Osteocyte (in vitro differentiated cells): ENCODE measurements around the gene TRIM38. TPM values are rescaled to one million over a fixed set of nuclear protein-coding genes. Genes with fewer than 3 reads are reported as not detected.

ENCODE experiments used
- DNase-seq: peaks from one replicate; pipeline ENCODE4 v3.0.0; 2021; ENCODE audit warnings: mixed read lengths; ENCODE audit not compliant: unreplicated experiment; ENCODE audit errors: extremely low spot score
- H3K27ac Mint-ChIP-seq: one replicate; pipeline ENCODE4 v1.8.0; 2021; ENCODE audit warnings: mild to moderate bottlenecking, mixed read lengths; ENCODE audit not compliant: unreplicated experiment
- H3K27me3 Mint-ChIP-seq: one replicate; pipeline ENCODE4 v1.8.0; 2021; ENCODE audit warnings: mixed read lengths; ENCODE audit not compliant: unreplicated experiment
- H3K36me3 Mint-ChIP-seq: one replicate; pipeline ENCODE4 v1.8.0; 2021; ENCODE audit warnings: mixed read lengths; ENCODE audit not compliant: unreplicated experiment
- H3K4me1 Mint-ChIP-seq: one replicate; pipeline ENCODE4 v1.8.0; 2021; ENCODE audit warnings: mixed read lengths; ENCODE audit not compliant: unreplicated experiment
- H3K4me3 Mint-ChIP-seq: one replicate; pipeline ENCODE4 v1.8.0; 2021; ENCODE audit warnings: mild to moderate bottlenecking, moderate library complexity, mixed read lengths; ENCODE audit not compliant: unreplicated experiment
- H3K9me3 Mint-ChIP-seq: one replicate; pipeline ENCODE4 v1.8.0; 2021; ENCODE audit warnings: mixed read lengths; ENCODE audit not compliant: unreplicated experiment
- CTCF ChIP-seq: fragments of 200-600 bp; sonication (generic); IDR thresholded peaks from 2 replicates; pipeline ENCODE4 v1.5.0; 2021; ENCODE audit warnings: antibody characterized with exemption, mild to moderate bottlenecking, moderate library complexity
- total RNA-seq: library from RNA; stranded (reverse); gene quantifications from 2 replicates; pipeline ENCODE4 v1.2.1, GENCODE V29; 2021

TRIM38 gene
- total RNA-seq, 1 donor from 2014 or later, result 8.4 TPM

DNA sequence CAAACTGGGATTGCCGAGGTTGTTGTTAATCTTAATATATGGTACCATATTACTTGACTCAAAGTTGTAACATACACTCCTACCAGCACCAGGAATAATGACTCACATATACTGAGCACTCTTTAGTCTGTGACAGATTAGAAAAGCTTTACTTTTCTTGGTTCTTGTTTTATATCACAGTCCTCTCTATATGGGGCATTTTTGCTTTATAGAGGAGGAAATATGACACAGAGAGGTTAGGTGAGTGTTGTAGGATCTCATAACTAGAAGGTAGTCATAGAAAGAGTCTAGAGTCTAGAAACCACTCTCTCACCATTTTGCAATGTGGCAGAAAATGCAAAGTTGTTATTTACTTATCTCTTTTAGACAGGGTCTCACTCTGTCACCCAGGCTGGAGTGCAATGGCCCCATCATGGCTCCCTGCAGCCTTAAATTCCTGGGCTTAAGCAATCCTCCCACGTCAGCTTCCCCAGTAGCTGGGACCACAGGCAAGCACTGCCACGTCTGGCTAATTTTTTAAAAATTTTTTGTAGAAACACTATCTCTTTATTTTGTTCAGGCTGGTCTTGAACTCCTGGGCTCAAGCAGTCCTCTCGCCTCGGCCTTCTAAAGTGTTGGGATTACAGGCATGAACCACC lies 13.4 kb downstream of the TRIM38 start:
- no peaks in the 10 kb centered on the region for H3K9me3 Mint-ChIP-seq
- peaks cover 58% of the 10 kb centered on the region for H3K36me3 Mint-ChIP-seq
- no peak overlapping the region for H3K4me3 Mint-ChIP-seq
- H3K27ac Mint-ChIP-seq, result no peak overlapping the region
- DNase-seq, result no peak
- H3K4me1 Mint-ChIP-seq, result peaks cover 13% of the 10 kb centered on the region
- no peak for TF ChIP-seq CTCF
- H3K27me3 Mint-ChIP-seq, result no peaks in the 10 kb centered on the region

- no peak for TF ChIP-seq CTCF
- Mint-ChIP-seq H3K36me3 (peaks cover 63% of the 10 kb centered on the region), H3K27me3 (no peaks in the 10 kb centered on the region), H3K4me1 (no peaks in the 10 kb centered on the region), H3K4me3 (no peak overlapping the region), H3K27ac (no peak overlapping the region), H3K9me3 (no peaks in the 10 kb centered on the region)
- no peak for DNase-seq
Measured at GRCh38 chr6:25980935-25981334, 18.3 kb downstream of the TRIM38 start.

GRCh38 chr6:25981568-25982263 lies 19.1 kb downstream of the TRIM38 start:
- Mint-ChIP-seq H3K27me3 (no peaks in the 10 kb centered on the region), H3K36me3 (peaks cover 59% of the 10 kb centered on the region), H3K4me1 (no peaks in the 10 kb centered on the region), H3K4me3 (no peak overlapping the region), H3K9me3 (no peaks in the 10 kb centered on the region), H3K27ac (no peak overlapping the region)
- no peak for TF ChIP-seq CTCF
- no peak for DNase-seq

- no peak for TF ChIP-seq CTCF
- no peak overlapping the region for H3K27ac Mint-ChIP-seq
- no peak for DNase-seq
- peaks cover 58% of the 10 kb centered on the region for H3K36me3 Mint-ChIP-seq
- H3K4me3 Mint-ChIP-seq, result no peak overlapping the region
- no peaks in the 10 kb centered on the region for H3K9me3 Mint-ChIP-seq
- H3K27me3 Mint-ChIP-seq, result no peaks in the 10 kb centered on the region
- H3K4me1 Mint-ChIP-seq, result no peaks in the 10 kb centered on the region
Measured at GRCh38 chr6:25984265-25984664, 21.7 kb downstream of the TRIM38 start.

DNA sequence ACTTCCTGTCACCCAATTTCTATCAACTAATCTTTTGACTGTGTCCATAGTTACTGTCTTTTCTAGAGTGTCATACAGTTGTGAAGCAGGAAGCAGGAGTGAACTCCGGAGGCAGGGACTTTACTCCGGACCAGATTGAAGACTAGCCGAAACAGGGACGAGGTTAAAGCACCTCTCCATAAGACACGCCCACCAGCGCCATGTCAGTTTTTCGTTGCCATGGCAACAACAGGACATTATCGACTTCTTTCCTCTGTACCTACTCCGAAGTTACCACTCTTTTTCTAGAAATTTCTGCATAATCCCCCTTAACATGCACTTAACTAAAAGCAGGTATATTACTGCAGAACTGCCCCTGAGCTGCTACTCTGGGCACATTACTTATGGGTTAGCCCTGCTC lies 25.2 kb downstream of the TRIM38 start:
- Mint-ChIP-seq H3K27me3 (no peaks in the 10 kb centered on the region), H3K36me3 (peaks cover 36% of the 10 kb centered on the region), H3K9me3 (no peaks in the 10 kb centered on the region), H3K27ac (no peak overlapping the region), H3K4me1 (peaks cover 11% of the 10 kb centered on the region), H3K4me3 (no peak overlapping the region)
- no peak for TF ChIP-seq CTCF
- DNase-seq, result no peak
